SIG-M5 treated with dmso at 0.1 percent for 504 hours (cell line): ENCODE results near the gene ZBTB7B.
A peak's percentile ranks its signal among the peaks of the same experiment; 100 is the strongest.

Experiments used
- DNase-seq: peaks from one replicate; lab custom pipeline; 2025; ENCODE audit not compliant: unreplicated experiment; lab: John Stamatoyannopoulos, UW

The ZBTB7B gene

DNA sequence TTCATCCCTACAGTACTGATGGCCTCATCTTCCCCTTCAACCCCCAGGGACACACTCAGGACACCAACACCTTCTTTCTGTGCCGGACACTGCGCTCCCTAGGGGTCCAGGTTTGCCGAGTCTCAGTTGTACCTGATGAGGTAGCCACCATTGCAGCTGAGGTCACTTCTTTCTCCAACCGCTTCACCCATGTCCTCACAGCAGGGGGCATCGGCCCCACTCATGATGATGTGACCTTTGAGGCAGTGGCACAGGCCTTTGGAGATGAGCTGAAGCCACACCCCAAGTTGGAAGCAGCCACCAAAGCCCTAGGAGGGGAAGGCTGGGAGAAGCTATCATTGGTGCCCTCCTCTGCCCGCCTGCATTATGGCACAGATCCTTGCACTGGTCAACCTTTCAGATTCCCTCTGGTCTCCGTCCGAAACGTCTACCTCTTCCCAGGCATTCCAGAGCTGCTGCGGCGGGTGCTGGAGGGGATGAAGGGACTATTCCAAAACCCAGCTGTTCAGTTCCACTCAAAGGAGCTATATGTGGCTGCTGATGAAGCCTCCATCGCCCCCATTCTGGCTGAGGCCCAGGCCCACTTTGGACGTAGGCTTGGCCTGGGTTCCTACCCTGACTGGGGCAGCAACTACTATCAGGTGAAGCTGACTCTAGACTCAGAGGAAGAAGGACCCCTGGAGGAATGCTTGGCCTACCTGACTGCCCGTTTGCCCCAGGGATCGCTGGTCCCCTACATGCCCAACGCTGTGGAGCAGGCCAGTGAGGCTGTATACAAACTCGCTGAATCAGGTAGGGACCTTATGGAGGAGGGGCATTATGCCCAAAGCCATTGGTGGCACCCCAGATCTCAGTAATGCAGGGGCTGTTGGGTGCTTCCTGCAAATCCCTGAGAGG lies 14.3 kb upstream of the ZBTB7B start:
- no peak for DNase-seq

DNA sequence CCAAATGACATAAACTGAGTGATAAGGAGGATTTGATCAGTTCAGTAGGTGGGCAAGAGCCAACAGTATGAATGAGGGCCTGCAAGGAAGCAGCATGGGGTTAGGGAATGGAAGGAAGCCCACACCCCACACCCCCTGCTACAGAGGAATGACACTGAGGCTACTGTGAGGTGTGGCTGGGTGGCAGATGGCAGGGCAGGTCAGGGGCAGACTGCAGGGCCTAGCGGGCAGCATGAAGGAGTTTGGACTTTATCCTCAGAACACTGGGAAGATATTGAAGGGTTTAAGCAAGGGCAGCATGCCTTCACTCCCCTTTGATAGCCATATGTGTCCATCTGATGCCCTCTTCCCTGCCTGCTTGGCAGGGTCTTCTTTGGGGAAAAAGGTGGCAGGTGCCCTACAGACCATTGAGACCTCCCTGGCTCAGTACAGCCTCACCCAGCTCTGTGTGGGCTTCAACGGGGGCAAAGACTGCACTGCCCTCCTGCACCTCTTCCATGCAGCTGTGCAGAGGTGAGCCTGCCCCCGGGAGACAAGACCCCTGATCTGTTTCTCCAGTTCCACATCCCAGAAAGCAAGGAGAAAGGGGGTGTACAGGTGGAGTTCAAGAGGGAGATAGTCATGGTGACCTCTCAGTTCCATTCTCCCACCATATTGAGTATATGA lies 13.3 kb upstream of the ZBTB7B start:
- DNase-seq: no peak

DNA sequence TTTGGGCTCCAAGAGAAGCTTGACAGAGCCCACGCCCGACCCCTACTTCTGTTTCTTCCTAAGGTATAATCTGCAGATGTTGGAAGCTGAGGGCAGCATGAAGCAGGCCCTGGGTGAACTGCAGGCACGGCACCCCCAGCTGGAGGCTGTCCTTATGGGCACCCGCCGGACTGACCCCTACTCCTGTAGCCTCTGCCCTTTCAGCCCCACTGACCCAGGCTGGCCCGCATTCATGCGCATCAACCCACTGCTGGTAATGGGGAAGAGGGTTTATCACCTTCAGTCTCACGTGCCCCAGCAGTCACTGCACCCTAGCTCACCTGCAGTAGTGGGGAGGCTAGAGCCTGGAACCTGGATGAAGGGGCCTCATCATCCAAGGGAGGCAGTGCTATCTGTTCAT lies 12.3 kb upstream of the ZBTB7B start:
- no peak for DNase-seq

DNA sequence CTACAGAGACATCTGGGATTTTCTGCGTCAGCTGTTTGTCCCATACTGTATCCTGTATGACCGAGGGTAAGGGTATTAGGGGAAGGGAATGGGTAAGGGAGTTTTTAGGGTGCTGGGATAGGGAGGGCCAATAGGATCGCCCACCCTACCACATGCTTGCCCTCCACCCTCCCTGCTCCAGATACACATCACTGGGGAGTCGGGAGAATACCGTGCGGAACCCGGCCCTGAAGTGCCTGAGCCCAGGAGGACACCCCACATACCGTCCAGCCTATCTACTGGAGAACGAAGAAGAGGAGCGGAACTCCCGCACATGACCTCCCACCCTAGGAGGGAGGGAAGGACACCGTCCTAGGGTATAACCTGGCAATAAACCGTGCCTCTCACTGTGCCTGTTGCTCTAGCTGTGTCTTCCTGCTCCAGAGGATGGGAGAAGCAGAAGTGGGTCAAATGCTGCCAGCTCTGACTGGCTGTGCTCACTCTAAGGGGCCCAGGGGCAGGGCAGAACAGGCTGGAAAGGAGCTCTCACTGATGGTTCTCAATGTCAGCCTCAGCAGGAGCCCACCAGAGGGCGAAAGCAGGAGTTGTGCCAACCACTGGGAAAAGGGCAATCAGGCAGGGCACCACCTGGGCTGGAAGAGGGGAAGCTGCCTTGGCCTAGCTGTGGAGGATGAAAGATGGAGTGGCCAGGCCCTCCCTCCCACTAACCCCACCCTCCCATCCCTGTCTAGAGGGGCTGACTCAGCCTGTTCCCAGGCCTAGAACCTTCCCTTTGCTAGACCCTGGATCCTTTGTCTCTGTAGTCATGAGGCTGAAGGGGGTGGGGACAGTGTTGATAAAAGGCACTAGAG lies 9.7 kb upstream of the ZBTB7B start:
- no peak for DNase-seq

DNA sequence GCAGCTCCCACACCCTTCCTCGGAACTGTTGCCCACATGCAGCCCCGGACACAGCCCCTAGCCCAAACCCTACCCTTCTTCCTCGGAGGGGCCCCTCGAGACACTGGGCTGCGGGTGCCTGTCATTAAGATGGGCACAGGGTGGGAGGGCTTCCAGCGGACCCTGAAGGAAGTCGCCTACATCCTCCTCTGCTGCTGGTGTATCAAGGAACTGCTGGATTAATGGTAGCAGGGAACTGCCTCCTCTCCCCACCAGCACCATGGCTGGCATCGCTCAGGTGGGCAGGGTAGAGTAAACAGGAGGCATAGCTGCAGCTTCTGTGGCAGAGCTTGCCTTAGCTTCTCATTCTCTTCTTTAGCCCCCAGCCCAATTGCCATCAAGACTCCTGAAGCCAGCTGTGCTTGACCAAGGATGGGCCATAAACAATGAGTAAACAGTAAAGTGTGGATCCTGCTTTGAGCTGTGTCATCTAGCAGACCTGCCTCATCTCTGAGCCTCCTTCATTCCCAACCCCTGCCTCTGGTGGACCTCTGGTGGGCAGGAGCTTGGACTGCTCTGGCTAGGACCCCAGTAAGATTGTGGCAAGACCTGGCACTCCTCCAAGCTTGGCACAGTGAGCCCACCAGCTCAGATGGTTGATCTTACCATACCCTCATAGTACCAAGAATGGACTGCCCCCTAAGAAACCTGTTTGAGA lies 8.9 kb upstream of the ZBTB7B start, which contains the start of gene LENEP:
Gene LENEP (plus strand): TSS at position 15 of the 697 bp plus-strand sequence. CDS start 22 bp downstream, at position 37.
- DNase-seq: no peak

DNA sequence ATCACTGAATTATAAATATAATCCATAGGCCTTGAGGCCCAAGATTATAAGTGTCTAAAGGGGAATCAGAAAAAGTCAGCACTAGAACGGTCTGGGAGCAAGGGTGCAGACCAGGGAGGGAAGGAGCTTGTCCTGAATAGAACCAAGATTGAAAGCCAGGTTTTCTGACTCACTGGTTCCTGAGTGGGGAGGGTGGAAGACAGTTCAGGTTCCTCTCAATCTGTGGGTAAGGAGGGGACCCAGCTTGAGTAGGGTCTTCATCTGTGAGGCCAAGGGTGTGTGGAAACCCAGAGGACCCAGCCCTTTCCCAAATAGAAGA lies 8.4 kb upstream of the ZBTB7B start:
- DNase-seq: no peak

DNA sequence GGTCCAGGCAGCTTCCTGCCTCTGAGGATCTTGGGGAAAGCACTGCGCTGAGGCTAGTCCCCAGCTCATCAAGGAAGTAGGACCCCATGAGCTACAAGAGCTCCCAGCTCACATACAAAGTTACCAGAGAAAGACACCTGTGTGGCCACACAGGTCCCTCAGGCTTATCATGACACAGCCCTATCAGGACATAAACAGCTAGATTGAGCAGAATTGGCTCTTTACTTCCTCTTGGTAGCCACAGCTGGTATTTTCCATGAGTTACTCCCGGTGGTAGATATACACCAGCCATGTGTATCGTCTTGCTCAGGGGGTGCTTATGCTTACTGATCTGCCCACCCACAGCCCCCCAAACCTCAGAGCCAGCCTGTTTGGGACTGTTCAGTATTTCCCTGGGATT lies 8.0 kb upstream of the ZBTB7B start:
- no peak for DNase-seq

DNA sequence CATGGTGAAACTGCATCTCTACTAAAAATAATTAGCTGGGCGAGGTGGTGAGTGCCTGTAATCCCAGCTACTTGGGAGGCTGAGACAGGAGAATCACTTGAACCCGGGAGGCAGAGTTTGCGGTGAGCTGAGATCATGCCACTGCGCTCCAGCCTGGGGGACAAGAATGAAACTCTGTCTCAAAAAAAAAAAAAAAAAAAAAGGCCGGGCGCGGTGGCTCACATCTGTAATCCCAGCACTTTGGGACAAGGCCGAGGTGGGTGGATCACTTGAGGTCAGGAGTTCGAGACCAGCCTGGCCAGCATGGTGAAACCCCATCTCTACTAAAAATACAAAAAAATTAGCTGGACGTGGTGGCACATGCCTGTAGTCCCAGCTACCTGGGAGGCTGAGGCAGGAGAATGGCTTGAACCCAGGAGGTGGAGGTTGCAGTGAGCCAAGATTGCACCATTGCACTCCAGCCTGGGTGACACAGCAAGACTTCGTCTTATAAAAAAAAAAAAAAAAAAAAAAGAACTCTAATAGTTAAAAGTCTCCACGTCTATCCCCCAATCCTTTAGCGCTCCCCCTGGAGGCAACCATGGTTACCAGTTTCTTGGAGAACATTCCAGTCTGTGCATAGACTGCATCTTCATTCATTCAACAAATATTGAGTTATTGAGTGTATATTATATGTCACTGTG lies 7.2 kb upstream of the ZBTB7B start:
- DNase-seq: peak; percentile 84

DNA sequence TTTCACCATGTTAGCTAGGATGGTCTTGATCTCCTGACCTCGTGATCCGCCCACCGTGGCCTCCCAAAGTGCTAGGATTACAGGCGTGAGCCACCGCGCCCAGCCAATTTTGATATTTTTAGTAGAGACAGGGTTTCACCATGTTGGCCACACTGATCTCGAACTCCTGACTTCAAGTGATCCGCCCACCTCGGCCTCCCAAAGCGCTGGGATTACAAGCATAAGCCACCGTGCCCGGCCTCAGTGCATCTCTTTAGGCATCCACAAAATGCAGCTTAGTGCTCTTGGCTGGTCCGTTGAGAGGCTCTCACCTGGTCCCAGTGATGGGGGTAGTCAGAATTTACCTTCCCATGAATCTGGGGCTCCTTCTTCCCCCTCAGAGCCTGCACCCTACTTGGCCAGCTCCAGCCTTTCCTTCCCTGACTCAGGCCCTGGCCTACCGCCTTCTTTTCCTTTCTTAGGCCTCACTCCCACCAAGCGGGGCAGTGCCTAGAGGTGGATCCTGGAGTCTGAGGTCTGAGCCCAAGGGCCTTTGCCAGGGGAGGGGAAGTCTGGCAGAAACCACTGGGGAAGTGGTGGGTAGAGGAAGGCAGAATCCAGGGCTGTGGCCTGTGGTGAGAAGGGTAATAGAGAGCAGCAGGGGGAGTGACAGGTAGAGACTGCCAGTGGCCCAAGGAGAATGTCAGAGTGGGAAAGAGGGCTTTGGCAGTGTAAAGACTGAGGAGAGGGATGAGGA lies 5.5 kb upstream of the ZBTB7B start:
- peak; percentile 37 for DNase-seq

DNA sequence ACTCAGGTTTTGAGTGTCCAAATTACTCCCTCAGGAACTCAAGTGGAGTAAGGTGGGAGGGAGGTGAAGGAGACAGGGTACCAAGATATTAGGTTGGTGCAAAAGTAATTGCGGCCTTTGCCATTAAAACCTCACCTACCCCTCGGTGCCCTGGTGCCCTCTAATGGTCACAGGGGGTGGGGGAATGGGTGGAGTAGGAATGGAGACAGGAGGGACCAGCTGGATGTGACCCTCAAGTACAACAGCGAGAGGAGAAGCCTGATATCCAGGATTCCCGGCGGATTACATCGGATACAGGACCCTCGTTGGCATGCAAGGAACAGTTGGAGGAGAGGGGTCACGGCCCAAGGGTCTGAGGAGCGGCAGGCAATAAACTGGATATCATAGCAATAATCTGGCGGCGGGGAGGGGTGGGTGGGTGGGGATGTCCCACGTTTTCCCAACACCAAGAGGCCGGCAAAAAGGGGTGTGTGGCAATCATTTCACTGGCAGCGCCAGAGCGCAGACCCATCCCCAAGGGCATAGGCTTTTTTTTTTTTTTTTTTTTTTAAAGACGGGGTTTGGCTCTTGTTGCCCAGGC lies 4.3 kb upstream of the ZBTB7B start:
- DNase-seq: no peak

DNA sequence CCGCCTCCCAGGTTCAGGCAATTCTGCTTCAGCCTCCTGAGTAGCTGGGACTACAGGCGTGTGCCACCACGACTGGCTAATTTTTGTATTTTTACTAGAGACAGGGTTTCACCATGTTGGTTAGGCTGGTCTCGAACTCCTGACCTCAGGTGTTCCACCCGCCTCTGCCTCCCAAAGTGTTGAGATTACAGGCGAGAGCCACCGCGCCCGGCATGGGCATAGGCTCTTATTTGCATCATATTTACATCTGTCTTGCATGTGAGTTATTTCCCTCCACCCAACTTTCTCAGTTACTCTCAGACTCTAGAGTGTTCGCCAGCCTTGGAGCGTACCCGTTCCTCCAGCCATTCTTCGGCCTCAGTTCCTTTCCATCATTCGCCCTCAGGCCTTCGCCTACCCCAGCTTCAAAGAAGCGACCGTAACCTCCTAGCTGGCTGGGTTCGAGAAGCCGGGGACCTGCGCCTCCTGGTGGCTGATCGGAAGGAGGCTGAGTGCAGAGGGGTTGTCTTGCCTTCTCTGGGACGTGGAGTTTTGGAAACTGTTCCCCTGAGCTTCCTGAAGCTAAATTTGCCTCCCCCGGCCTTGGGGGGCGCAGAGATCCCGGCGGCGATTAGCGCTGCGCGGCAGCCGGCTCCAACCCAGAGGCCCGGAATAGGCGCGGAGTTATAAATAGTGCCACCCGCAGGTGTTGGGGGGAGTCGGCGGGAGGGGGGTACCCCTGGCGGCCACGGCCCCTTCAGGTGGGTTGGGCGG lies 3.6 kb upstream of the ZBTB7B start:
- DNase-seq: peak; percentile 90

DNA sequence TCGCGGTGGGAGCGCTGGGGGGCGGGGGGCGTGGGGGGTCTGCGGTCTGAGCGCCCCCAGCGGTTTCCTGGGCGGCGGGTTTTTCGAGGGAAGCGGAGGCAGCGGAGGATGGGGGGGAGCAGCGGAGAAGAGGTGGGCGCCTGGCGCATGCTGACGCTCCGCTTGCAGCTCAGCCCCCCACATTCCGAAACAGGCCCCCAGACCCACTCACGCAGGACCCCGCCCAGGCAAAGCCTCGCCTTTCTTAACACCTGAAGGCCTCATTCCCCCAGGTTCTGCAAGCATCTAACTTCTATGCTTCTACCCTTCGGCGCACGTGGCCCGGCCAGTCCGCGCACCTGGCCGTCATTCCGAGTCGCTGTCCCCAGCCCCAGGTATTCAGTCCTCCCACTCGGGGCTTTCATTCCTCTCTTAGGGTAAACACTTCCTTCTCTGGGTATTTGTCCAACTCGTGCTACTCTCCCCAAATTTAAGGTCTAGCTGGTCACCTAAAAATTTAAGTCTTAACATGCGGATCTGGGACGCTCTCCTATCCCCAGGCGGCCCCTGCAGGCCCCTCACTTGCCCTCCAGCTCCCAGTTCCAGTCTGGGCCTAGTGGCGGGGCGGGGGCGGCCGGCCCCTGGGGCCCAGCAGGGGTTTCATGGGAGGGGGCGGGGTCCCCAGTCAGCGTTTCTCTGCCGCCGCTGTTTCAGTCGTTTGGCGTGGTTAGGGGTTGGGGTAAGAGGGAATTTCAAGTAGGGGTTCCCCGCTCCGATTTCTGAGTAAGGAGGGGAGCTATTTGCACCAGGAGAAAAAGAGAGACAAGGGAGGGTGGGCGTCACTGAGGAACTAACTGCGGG lies 2.8 kb upstream of the ZBTB7B start:
- peak; percentile 65 for DNase-seq

DNA sequence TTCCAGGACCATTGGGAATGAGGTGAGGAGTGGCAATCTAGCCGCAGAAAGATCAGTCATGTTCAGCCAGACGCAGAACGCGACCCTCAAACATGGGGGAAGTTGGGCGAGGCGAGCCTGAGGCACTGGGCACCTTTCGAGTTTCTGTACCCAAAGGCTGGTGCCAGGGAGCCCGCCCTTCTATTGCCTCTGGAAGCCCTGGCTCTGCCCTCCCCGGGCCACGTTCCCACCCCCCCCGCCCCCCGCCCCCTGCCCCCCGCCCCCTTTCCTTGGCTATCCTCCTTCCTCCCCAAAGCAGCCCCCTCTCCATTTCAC lies 2.2 kb upstream of the ZBTB7B start:
- DNase-seq: no peak

DNA sequence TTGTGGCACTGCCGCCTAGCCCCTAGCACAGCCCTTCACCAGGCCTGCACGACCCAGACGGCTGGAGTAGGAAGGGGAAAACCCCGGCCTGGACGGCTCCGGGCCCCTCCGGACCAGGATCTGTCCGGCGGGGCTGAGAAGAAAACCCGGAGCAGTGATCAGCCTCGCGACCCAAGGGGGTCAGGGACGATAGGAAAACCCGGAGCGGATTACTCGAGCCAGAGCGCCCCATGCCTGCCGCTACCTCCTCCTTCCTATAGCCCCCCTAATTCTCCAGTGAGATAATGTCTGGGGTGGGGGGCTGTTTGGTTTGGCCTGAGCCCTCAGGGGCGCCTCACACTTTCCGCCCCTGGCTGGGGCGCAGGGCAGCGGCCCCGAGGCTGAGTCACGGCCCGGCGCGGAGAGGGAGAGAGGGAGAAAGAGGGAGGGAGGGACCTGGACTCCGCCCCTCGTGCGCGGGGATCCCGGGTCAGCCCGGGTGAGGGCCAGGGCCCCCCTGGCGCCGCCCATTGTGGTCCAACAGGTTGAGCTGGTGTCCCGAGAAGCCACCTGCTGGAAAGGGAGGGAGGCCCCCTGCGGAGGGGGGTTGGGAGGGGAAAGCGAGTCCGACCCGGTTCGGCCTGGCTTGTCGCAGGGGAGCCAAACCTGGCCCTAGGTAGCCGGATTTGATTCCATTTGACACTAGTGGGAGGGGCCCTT lies 1.7 kb upstream of the ZBTB7B start:
- DNase-seq: peak; percentile 90

DNA sequence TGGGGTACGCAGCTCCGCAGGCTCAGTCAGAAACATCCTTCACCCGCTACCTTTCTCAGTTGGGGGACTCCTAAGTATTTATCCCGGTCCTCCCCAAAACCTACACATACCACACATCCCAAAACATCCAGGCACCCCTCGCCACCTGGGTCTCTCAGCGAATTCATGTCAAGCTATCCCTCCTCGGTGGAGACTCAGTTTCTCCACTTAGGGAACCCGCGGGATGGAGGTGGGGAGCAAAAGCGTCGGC lies 1.3 kb upstream of the ZBTB7B start:
- peak; percentile 87 for DNase-seq

DNA sequence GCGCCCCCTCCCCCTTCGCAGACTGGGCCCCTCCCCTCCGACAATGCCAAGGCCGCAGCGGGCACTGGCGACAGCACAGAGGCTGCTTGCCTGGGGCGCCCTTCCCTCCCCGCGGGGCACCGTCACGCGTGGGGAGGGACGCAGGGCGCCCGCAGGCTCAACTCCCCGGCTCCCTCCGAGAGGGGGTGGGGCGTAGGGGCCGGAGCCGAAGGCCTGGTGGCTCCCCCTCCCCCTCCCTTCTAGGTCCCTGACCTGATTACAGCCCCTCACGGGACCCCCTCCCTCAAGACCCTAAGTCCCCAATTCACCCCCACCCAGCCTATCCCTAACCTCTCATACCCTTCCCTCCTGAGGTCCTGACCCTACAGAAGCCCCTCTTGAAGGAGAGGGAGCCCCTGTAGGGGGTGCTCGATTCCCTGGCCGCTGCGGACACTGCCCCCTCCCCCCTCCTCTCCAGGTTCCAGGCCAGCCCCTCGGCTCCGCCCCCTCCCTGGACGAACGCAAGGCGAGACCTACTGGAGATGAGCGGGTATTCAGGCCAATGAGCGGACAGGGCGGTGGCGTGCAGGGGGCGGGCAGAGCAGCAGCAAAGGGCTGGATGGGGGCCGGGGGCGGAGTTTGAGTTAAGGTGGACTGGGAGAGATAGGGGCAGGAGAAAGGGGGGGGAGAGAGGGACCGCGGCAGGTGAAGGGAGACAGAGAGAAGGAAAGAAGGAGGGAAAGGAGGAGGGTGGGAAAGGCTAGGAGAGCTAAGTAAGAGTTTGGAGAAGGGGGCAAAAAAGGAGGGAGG lies 733 bp upstream of the ZBTB7B start:
- peak; percentile 100 for DNase-seq

DNA sequence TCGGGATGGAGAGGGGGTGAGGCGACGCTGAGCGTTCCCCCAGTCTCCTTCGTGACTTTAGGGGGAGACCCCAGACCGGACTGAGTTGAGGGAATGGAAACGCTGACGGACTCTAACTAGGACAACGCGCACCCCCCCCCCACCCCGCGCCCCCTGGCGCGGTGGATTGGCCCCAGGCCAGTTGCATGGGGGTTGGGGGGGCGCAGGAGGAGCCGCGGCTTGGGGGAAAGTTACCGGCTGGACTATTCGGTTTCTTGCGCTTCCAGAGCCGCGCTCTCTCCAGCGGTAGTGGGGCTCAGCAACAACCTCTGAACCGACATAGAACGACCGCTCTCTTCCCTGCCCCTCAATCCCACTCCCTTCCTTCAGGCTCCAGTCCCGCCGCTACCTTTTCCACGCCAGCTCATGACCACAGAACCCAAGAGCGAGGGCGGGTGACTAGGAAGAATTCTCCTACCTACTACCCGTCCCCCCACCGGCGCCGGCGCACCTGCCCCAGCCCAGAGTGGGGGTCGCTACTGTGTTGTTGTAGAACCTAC lies 694 bp downstream of the ZBTB7B start:
- no peak for DNase-seq
